ENCODE data around the gene CARS2. TPM values are rescaled to one million over a fixed set of nuclear protein-coding genes. Genes with fewer than 3 reads are reported as not detected.

CARS2 gene
- polyA plus RNA-seq, 2 of the 4 experiments (the other 2 are of a cell fraction) = 31.5 to 41.4 TPM

- no peak for TF ChIP-seq BHLHE40 (IDR thresholded peaks at IDR 0.05; ENCODE audit: low read depth, low read length)
- no peak for TF ChIP-seq HOXA7 (CRISPR knock-in tag; IDR thresholded peaks at IDR 0.05)
- no peak for TF ChIP-seq KDM5A (IDR thresholded peaks at IDR 0.05)
- TF ChIP-seq CHD2 (IDR thresholded peaks at IDR 0.05; ENCODE audit: low read length, partially characterized antibody) = no peak
- no peak for TF ChIP-seq BCL3 (IDR thresholded peaks at IDR 0.05)
- TF ChIP-seq NFE2L2 (conservative IDR thresholded peaks at IDR 0.05; ENCODE audit: low read length) = no peak
- no peak for TF ChIP-seq USF2 (IDR thresholded peaks at IDR 0.05)
- TF ChIP-seq EP300 (IDR thresholded peaks at IDR 0.05) = no peak
- no peak for TF ChIP-seq FOSL2 (IDR thresholded peaks at IDR 0.05)
- no peak for TF ChIP-seq FOSL2 (CRISPR knock-in tag; IDR thresholded peaks at IDR 0.05)
- TF ChIP-seq ZC3H11A (IDR thresholded peaks at IDR 0.05) = no peak
- 95% methylated on average over 7 of the region's 7 CpGs for WGBS (ENCODE audit: missing lambda C conversion rate)
- Histone ChIP-seq H3K4me2 (no peak overlapping the region), H3K9me3 (no peaks in the 10 kb centered on the region; the same call in 2 of the 3 replicates), H3K27ac (no peak overlapping the region), H3K4me1 (no peaks in the 10 kb centered on the region), H3K4me3 (no peak overlapping the region)
- DNase-seq (ENCODE audit: low read depth in 1 of 2, low spot score in 1 of 2) (no peak), FAIRE-seq (no peak), ATAC-seq (no peak)
- POLR2A ChIA-PET = no interaction called here
- CTCF ChIA-PET = no interaction called here
These were observed 48.7 kb downstream of the CARS2 start for GRCh38 chr13:110657196-110657595.

- no peak for FAIRE-seq
- TF ChIP-seq ATOH8 (CRISPR knock-in tag; IDR thresholded peaks at IDR 0.05; ENCODE audit: low read depth) = no peak
- no peak for TF ChIP-seq JUN (IDR thresholded peaks at IDR 0.05)
- TF ChIP-seq CBX8 (IDR thresholded peaks at IDR 0.05) = no peak
- TF ChIP-seq MYC (IDR thresholded peaks at IDR 0.05; ENCODE audit: borderline replicate concordance, low read length) = no peak
- no peak for TF ChIP-seq CHD2 (IDR thresholded peaks at IDR 0.05; ENCODE audit: low read length, partially characterized antibody)
- no peak for TF ChIP-seq HDAC2 (IDR thresholded peaks at IDR 0.05)
- TF ChIP-seq RFX5 (IDR thresholded peaks at IDR 0.05) = no peak
- no peak for TF ChIP-seq FOSB (CRISPR knock-in tag; IDR thresholded peaks at IDR 0.05)
- no peak for TF ChIP-seq NPAS2 (CRISPR knock-in tag; IDR thresholded peaks at IDR 0.05; ENCODE audit: borderline replicate concordance)
- TF ChIP-seq CEBPB (IDR thresholded peaks at IDR 0.05) = no peak
- no peak for TF ChIP-seq NFE2L2 (conservative IDR thresholded peaks at IDR 0.05; ENCODE audit: low read length)
- no peak for TF ChIP-seq POLR2AphosphoS2 (conservative IDR thresholded peaks at IDR 0.05; ENCODE audit: low read length)
- TF ChIP-seq CTCF (IDR thresholded peaks at IDR 0.05) = no peak
- TF ChIP-seq GATA3 (IDR thresholded peaks at IDR 0.05; ENCODE audit: borderline replicate concordance) = no peak
- no peak for TF ChIP-seq CHD4 (IDR thresholded peaks at IDR 0.05; ENCODE audit: borderline replicate concordance)
- no peak for TF ChIP-seq HOXA7 (CRISPR knock-in tag; IDR thresholded peaks at IDR 0.05)
- no peak for TF ChIP-seq NR3C1 (IDR thresholded peaks at IDR 0.05)
- no peak for TF ChIP-seq HOXB13 (CRISPR knock-in tag; IDR thresholded peaks at IDR 0.05; ENCODE audit: low read depth)
- TF ChIP-seq HMGXB4 (CRISPR knock-in tag; IDR thresholded peaks at IDR 0.05; ENCODE audit: borderline replicate concordance) = no peak
- WGBS (ENCODE audit: missing lambda C conversion rate) = 94% methylated on average over 14 of the region's 14 CpGs
- no peak for DNase-seq (ENCODE audit: low read depth in 1 of 2, low spot score in 1 of 2)
- Histone ChIP-seq H3K27ac (no peak overlapping the region), H3K9me3 (no peaks in the 10 kb centered on the region), H3K4me1 (no peaks in the 10 kb centered on the region), H3K4me3 (no peak overlapping the region), H3K4me2 (no peak overlapping the region)
- no peak for ATAC-seq
- CTCF ChIA-PET = no interaction called here
- POLR2A ChIA-PET = interaction anchor here (0.8 kb wide), 1 partner anchor 61 kb away, joined by 4 read pairs; no protein-coding TSS in a partner anchor
These were observed 52.1 kb downstream of the CARS2 start for GRCh38 chr13:110653851-110654250.
